Fibroblast of lung (primary cell): ENCODE measurements around the gene MLF2. TPM values are rescaled to one million over a fixed set of nuclear protein-coding genes. Genes with fewer than 3 reads are reported as not detected.

Source experiments
- DNase-seq, 2 donors: peaks; one replicate each; pipeline versions ENCODE4 v3.0.0 to v3.0.0-alpha.2; 2010; ENCODE audit warnings: low read depth in 2 of 2
- H2AFZ ChIP-seq: 2 replicates; pipeline ENCODE4 v1.5.1; 2012; ENCODE audit warnings: low read length, control low read depth, inconsistent platforms
- H3K27ac ChIP-seq: 2 replicates; pipeline ENCODE4 v1.5.1; 2011; ENCODE audit warnings: low read length, control low read depth; ENCODE audit not compliant: insufficient read depth
- H3K27me3 ChIP-seq: 2 replicates; pipeline ENCODE4 v1.5.1; 2011; ENCODE audit warnings: mild to moderate bottlenecking, low read length; ENCODE audit not compliant: control insufficient read depth, insufficient read depth
- H3K36me3 ChIP-seq: 2 replicates; pipeline ENCODE4 v1.5.1; 2011; ENCODE audit warnings: low read length; ENCODE audit not compliant: control insufficient read depth, insufficient read depth
- H3K4me1 ChIP-seq: 2 replicates; pipeline ENCODE4 v1.5.1; 2011; ENCODE audit warnings: low read length; ENCODE audit not compliant: control insufficient read depth, insufficient read depth; ENCODE audit errors: extremely low read depth
- H3K4me2 ChIP-seq: 2 replicates; pipeline ENCODE4 v1.5.1; 2011; ENCODE audit warnings: low read length, control low read depth; ENCODE audit not compliant: insufficient read depth; ENCODE audit errors: extremely low read depth
- H3K4me3 ChIP-seq, 4 experiments: fragments of 200-600 bp in 1 of 4; sonication (generic) in 1 of 4; replicated peaks in 1 of 4; 2 replicates each; pipeline ENCODE4 v1.5.1; 2011 to 2016; ENCODE audit warnings: low read length in 4 of 4, low read depth in 3 of 4, mild to moderate bottlenecking in 3 of 4, control low read depth in 2 of 4, inconsistent platforms in 1 of 4, mixed read lengths in 1 of 4; ENCODE audit not compliant: insufficient read depth in 1 of 4; ENCODE audit errors: control extremely low read depth in 1 of 4
- H3K79me2 ChIP-seq: 2 replicates; pipeline ENCODE4 v1.5.1; 2012; ENCODE audit warnings: mild to moderate bottlenecking, low read length, inconsistent platforms; ENCODE audit not compliant: control insufficient read depth, insufficient read depth
- H3K9ac ChIP-seq: 2 replicates; pipeline ENCODE4 v1.5.1; 2011; ENCODE audit warnings: mild to moderate bottlenecking, low read length, control low read depth; ENCODE audit not compliant: insufficient read depth
- H3K9me3 ChIP-seq: 2 replicates; pipeline ENCODE4 v1.5.1; 2012; ENCODE audit warnings: low read depth, low read length; ENCODE audit not compliant: control insufficient read depth, insufficient read depth
- H4K20me1 ChIP-seq: 2 replicates; pipeline ENCODE4 v1.5.1; 2011; ENCODE audit warnings: low read length; ENCODE audit not compliant: control insufficient read depth, insufficient read depth; ENCODE audit errors: extremely low read depth
- CTCF ChIP-seq, 2 donors: IDR thresholded peaks in 1 of 2; conservative IDR thresholded peaks in 1 of 2; 1 replicate in 1 of 2; 2 replicates in 1 of 2; pipeline ENCODE4 v1.5.1; 2011 to 2012; ENCODE audit warnings: low read length in 2 of 2, control low read depth in 1 of 2, inconsistent platforms in 1 of 2, low read depth in 1 of 2, mild to moderate bottlenecking in 1 of 2
- EZH2 ChIP-seq: IDR thresholded peaks from 2 replicates; pipeline ENCODE4 v1.5.1; 2012; ENCODE audit warnings: low read length, control low read depth, mild to moderate bottlenecking; ENCODE audit errors: missing control alignments
- polyA plus RNA-seq, 2 donors: library from polyadenylated mRNA; depleted of rRNA in 1 of 2; stranded (reverse) in 1 of 2; unstranded in 1 of 2; fragments of >200 nt; gene quantifications; 2 replicates each; pipeline ENCODE4 v1.2.1, GENCODE V29; 2011 to 2012; ENCODE audit warnings: missing spikeins in 1 of 2
- total RNA-seq: library from RNA; depleted of rRNA; stranded (reverse); fragments of >200 nt; gene quantifications from 2 replicates; pipeline ENCODE4 v1.2.1, GENCODE V29; 2014

Gene MLF2
- total and polyA plus RNA-seq, 2 donors (not counting 1 experiment from before 2014, with no cell fraction given): 106 to 289 TPM

- no peak for DNase-seq
- H4K20me1 ChIP-seq: no peaks in the 10 kb centered on the region
- no peaks in the 10 kb centered on the region for H3K9me3 ChIP-seq
- no peak overlapping the region for H3K4me2 ChIP-seq
- TF ChIP-seq EZH2 (no peak), CTCF (conservative IDR thresholded peaks at IDR 0.05 in 1 of 2, IDR thresholded peaks at IDR 0.05 in 1 of 2; ENCODE audit: low read depth in 1 of 2, low read length in 2 of 2) (no peak)
- H3K79me2 ChIP-seq: no peaks in the 10 kb centered on the region
- H3K27ac ChIP-seq: no peak overlapping the region
- H3K27me3 ChIP-seq: no peaks in the 10 kb centered on the region
- peaks cover 11% of the 10 kb centered on the region for H3K4me1 ChIP-seq
- H2AFZ ChIP-seq: no peak overlapping the region
- H3K36me3 ChIP-seq: peaks cover 10% of the 10 kb centered on the region
- H3K9ac ChIP-seq: no peak overlapping the region
- no peak overlapping the region for H3K4me3 ChIP-seq
These were observed 22.5 kb upstream of the MLF2 start for GRCh38 chr12:6775185-6776174.

GRCh38 chr12:6774499-6775062 is 21.6 kb upstream of the MLF2 start:
- TF ChIP-seq EZH2 (no peak), CTCF (conservative IDR thresholded peaks at IDR 0.05 in 1 of 2, IDR thresholded peaks at IDR 0.05 in 1 of 2; ENCODE audit: low read depth in 1 of 2, low read length in 2 of 2) (no peak)
- no peak for DNase-seq

GRCh38 chr12:6773590-6774351 is 20.8 kb upstream of the MLF2 start:
- Histone ChIP-seq H3K9me3 (no peaks in the 10 kb centered on the region), H3K27ac (no peak overlapping the region), H3K79me2 (peaks cover 12% of the 10 kb centered on the region), H4K20me1 (peaks cover 4% of the 10 kb centered on the region), H3K4me1 (peaks cover 18% of the 10 kb centered on the region), H3K4me3 (no peak overlapping the region), H3K36me3 (peaks cover 13% of the 10 kb centered on the region), H2AFZ (no peak overlapping the region), H3K9ac (no peak overlapping the region), H3K27me3 (no peaks in the 10 kb centered on the region), H3K4me2 (no peak overlapping the region)
- no peak for DNase-seq
- TF ChIP-seq EZH2 (no peak), CTCF (conservative IDR thresholded peaks at IDR 0.05 in 1 of 2, IDR thresholded peaks at IDR 0.05 in 1 of 2; ENCODE audit: low read depth in 1 of 2, low read length in 2 of 2) (no peak)

More at GRCh38 chr12:6774499-6775062, 21.6 kb upstream of the MLF2 start:
- Histone ChIP-seq H3K27ac (no peak overlapping the region), H3K4me3 (no peak overlapping the region), H2AFZ (no peak overlapping the region), H3K9me3 (no peaks in the 10 kb centered on the region), H3K27me3 (no peaks in the 10 kb centered on the region), H3K4me1 (peaks cover 14% of the 10 kb centered on the region), H3K9ac (no peak overlapping the region), H4K20me1 (no peaks in the 10 kb centered on the region), H3K36me3 (peaks cover 12% of the 10 kb centered on the region), H3K79me2 (peaks cover 4% of the 10 kb centered on the region), H3K4me2 (no peak overlapping the region)
